Myometrial cell (primary cell): Measurements from ENCODE around the gene CLDN17. TPM values are rescaled to one million over a fixed set of nuclear protein-coding genes. Genes with fewer than 3 reads are reported as not detected.

Source experiments
- total RNA-seq: library from RNA; depleted of rRNA; stranded (reverse); fragments of >200 nt; gene quantifications from 2 replicates; pipeline ENCODE4 v1.2.3, GENCODE V29; 2015

CLDN17 gene
- not detected in 2 replicates for total RNA-seq

GRCh38 chr21:30166705-30167104, at the start of gene CLDN17:
Gene CLDN17, minus strand, starts transcription at chr21:30166805. Its CDS starts 188 bp downstream, at chr21:30166617.

GRCh38 chr21:30216041-30216723, 49.6 kb upstream of the CLDN17 start, which contains the start of gene CLDN8:
Gene CLDN8, minus strand, starts transcription at chr21:30216097. Its CDS starts 172 bp downstream, at chr21:30215925.

Other genes starting within 250 kb of the CLDN17 start
- not detected in 2 replicates for gene GRIK1, start 226.8 kb downstream of the CLDN17 start, total RNA-seq
- not detected in 2 replicates for gene CLDN8, start 49.3 kb upstream of the CLDN17 start, total RNA-seq
- not detected in 2 replicates for gene KRTAP24-1, start 116.1 kb upstream of the CLDN17 start, total RNA-seq
- gene KRTAP25-1, start 122.7 kb upstream of the CLDN17 start, total RNA-seq: not detected in 2 replicates
- not detected in 2 replicates for gene KRTAP26-1, start 153.5 kb upstream of the CLDN17 start, total RNA-seq
- not detected in 2 replicates for gene KRTAP27-1, start 170.9 kb upstream of the CLDN17 start, total RNA-seq
- not detected in 2 replicates for gene KRTAP23-1, start 181.8 kb upstream of the CLDN17 start, total RNA-seq
- not detected in 2 replicates for gene KRTAP13-2, start 205.5 kb upstream of the CLDN17 start, total RNA-seq
- not detected in 2 replicates for gene KRTAP13-1, start 229.2 kb upstream of the CLDN17 start, total RNA-seq